H9 (cell line): Measurements from ENCODE around the gene PHKG2. TPM values are rescaled to one million over a fixed set of nuclear protein-coding genes. Genes with fewer than 3 reads are reported as not detected.

Experiments used
- DNase-seq: peaks from one replicate; pipeline ENCODE4 v3.0.0-alpha.2; 2017
- H2AFZ ChIP-seq: one replicate; pipeline ENCODE4 v1.6.1; 2013; ENCODE audit warnings: mild to moderate bottlenecking, low read length, control low read depth, moderate library complexity
- H2AK5ac ChIP-seq: 2 replicates; pipeline ENCODE4 v1.6.1; 2013; ENCODE audit warnings: low read length, control low read depth, mixed read lengths; ENCODE audit not compliant: insufficient read length
- H2BK120ac ChIP-seq: one replicate; pipeline ENCODE4 v1.6.1; 2013; ENCODE audit warnings: low read depth, mild to moderate bottlenecking, low read length, control low read depth, inconsistent platforms; ENCODE audit not compliant: poor library complexity, severe bottlenecking
- H2BK12ac ChIP-seq: 2 replicates; pipeline ENCODE4 v1.6.1; 2013; ENCODE audit warnings: low read length, control low read depth, mixed read lengths, low read depth; ENCODE audit not compliant: insufficient read length
- H2BK15ac ChIP-seq: 2 replicates; pipeline ENCODE4 v1.6.1; 2013; ENCODE audit warnings: low read depth, low read length, control low read depth
- H2BK20ac ChIP-seq: one replicate; pipeline ENCODE4 v1.6.1; 2013; ENCODE audit warnings: low read depth, mild to moderate bottlenecking, low read length, control low read depth, inconsistent platforms; ENCODE audit not compliant: poor library complexity, severe bottlenecking
- H2BK5ac ChIP-seq: 2 replicates; pipeline ENCODE4 v1.6.1; 2013; ENCODE audit warnings: low read length, control low read depth, mixed read lengths; ENCODE audit not compliant: insufficient read length
- H3K14ac ChIP-seq: 2 replicates; pipeline ENCODE4 v1.6.1; 2013; ENCODE audit warnings: low read length, control low read depth; ENCODE audit not compliant: insufficient read depth
- H3K18ac ChIP-seq: 2 replicates; pipeline ENCODE4 v1.6.1; 2013; ENCODE audit warnings: low read depth, mild to moderate bottlenecking, mixed read lengths, low read length, control low read depth; ENCODE audit not compliant: insufficient read length
- H3K23ac ChIP-seq: 2 replicates; pipeline ENCODE4 v1.6.1; 2013; ENCODE audit warnings: low read length, control low read depth, mixed read lengths, low read depth; ENCODE audit not compliant: insufficient read length
- H3K23me2 ChIP-seq: 2 replicates; pipeline ENCODE4 v1.6.1; 2013; ENCODE audit warnings: low read depth, mild to moderate bottlenecking, mixed read lengths, low read length, control low read depth; ENCODE audit not compliant: insufficient read length, poor library complexity, severe bottlenecking
- H3K27ac ChIP-seq: 2 replicates; pipeline ENCODE4 v1.5.1; 2013; ENCODE audit warnings: low read length, control low read depth, mixed read lengths, low read depth; ENCODE audit not compliant: insufficient read length
- H3K27me3 ChIP-seq: 2 replicates; pipeline ENCODE4 v1.6.1; 2013; ENCODE audit warnings: low read length, control low read depth, inconsistent platforms; ENCODE audit not compliant: insufficient read depth
- H3K4ac ChIP-seq: 2 replicates; pipeline ENCODE4 v1.6.1; 2013; ENCODE audit warnings: low read depth, mild to moderate bottlenecking, control low read depth, inconsistent platforms, low read length, moderate library complexity
- H3K4me1 ChIP-seq: 2 replicates; pipeline ENCODE4 v1.6.1; 2013; ENCODE audit warnings: low read length, control low read depth, inconsistent platforms; ENCODE audit not compliant: insufficient read depth
- H3K4me2 ChIP-seq: 2 replicates; pipeline ENCODE4 v1.6.1; 2013; ENCODE audit warnings: low read length, control low read depth, mixed read lengths; ENCODE audit not compliant: insufficient read length, insufficient read depth
- H3K56ac ChIP-seq: 2 replicates; pipeline ENCODE4 v1.6.1; 2013; ENCODE audit warnings: low read depth, mild to moderate bottlenecking, mixed read lengths, low read length, control low read depth; ENCODE audit not compliant: insufficient read length
- H3K79me1 ChIP-seq: 2 replicates; pipeline ENCODE4 v1.6.1; 2013; ENCODE audit warnings: low read depth, mild to moderate bottlenecking, moderate library complexity, low read length, control low read depth, inconsistent platforms; ENCODE audit not compliant: insufficient read depth, poor library complexity, severe bottlenecking
- H3K79me2 ChIP-seq: 2 replicates; pipeline ENCODE4 v1.6.1; 2013; ENCODE audit warnings: low read length, control low read depth, inconsistent platforms; ENCODE audit not compliant: insufficient read depth
- H3K9ac ChIP-seq: 2 replicates; pipeline ENCODE4 v1.6.1; 2013; ENCODE audit warnings: low read length, control low read depth, mixed read lengths; ENCODE audit not compliant: insufficient read length; ENCODE audit errors: extremely low read depth
- H3K9me3 ChIP-seq: one replicate; pipeline ENCODE4 v1.6.1; 2013; ENCODE audit warnings: low read depth, low read length, inconsistent platforms; ENCODE audit not compliant: control insufficient read depth
- H3T11ph ChIP-seq: one replicate; pipeline ENCODE4 v1.6.1; 2013; ENCODE audit warnings: mild to moderate bottlenecking, low read length, control low read depth, inconsistent platforms
- H4K20me1 ChIP-seq: one replicate; pipeline ENCODE4 v1.6.1; 2013; ENCODE audit not compliant: control insufficient read depth, insufficient read length, insufficient read depth
- H4K5ac ChIP-seq: 2 replicates; pipeline ENCODE4 v1.6.1; 2013; ENCODE audit warnings: low read depth, mild to moderate bottlenecking, mixed read lengths, low read length, control low read depth; ENCODE audit not compliant: insufficient read length
- H4K8ac ChIP-seq: replicated peaks from 2 replicates; pipeline ENCODE4 v1.6.1; 2013; ENCODE audit warnings: low read length, control low read depth, mixed read lengths, low read depth; ENCODE audit not compliant: insufficient read length
- H4K91ac ChIP-seq: 2 replicates; pipeline ENCODE4 v1.6.1; 2013; ENCODE audit warnings: low read depth, mild to moderate bottlenecking, moderate library complexity, mixed read lengths, low read length, control low read depth; ENCODE audit not compliant: insufficient read length
- H3K27ac Mint-ChIP-seq, 3 experiments: 2 replicates in 2 of 3; 3 replicates in 1 of 3; pipeline ENCODE4 v1.8.0; 2020 to 2021; ENCODE audit warnings: mixed read lengths in 3 of 3, mild to moderate bottlenecking in 1 of 3, moderate library complexity in 1 of 3
- H3K27me3 Mint-ChIP-seq: 2 replicates; pipeline ENCODE4 v1.8.0; 2021; ENCODE audit warnings: low read depth, mild to moderate bottlenecking, moderate library complexity, mixed read lengths
- H3K36me3 Mint-ChIP-seq, 3 experiments: 2 replicates in 2 of 3; 3 replicates in 1 of 3; pipeline ENCODE4 v1.8.0; 2020 to 2021; ENCODE audit warnings: low read depth in 3 of 3, mixed read lengths in 3 of 3; ENCODE audit not compliant: insufficient read depth in 1 of 3
- H3K4me1 Mint-ChIP-seq, 2 experiments: 2 replicates each; pipeline ENCODE4 v1.8.0; 2020; ENCODE audit warnings: mixed read lengths in 2 of 2
- H3K4me3 Mint-ChIP-seq, 2 experiments: 2 replicates in 1 of 2; 3 replicates in 1 of 2; pipeline ENCODE4 v1.8.0; 2020 to 2021; ENCODE audit warnings: mild to moderate bottlenecking in 2 of 2, mixed read lengths in 2 of 2, moderate library complexity in 1 of 2
- H3K9me3 Mint-ChIP-seq, 2 experiments: 2 replicates in 1 of 2; 3 replicates in 1 of 2; pipeline ENCODE4 v1.8.0; 2020; ENCODE audit warnings: mild to moderate bottlenecking in 2 of 2, mixed read lengths in 2 of 2, moderate library complexity in 1 of 2
- CTCF ChIP-seq: fragments of 200-600 bp; sonication (generic); conservative IDR thresholded peaks from 3 replicates; pipeline ENCODE4 v1.8.0; 2021; ENCODE audit warnings: antibody characterized with exemption, mild to moderate bottlenecking
- WGBS: extraction: QIAGEN DNeasy Blood & Tissue Kit; methylation state at CpG from one replicate; pipeline ENCODE4 v1.1.7; 2013; ENCODE audit warnings: missing lambda C conversion rate, low lambda C conversion rate, mixed read lengths; ENCODE audit not compliant: insufficient read length; ENCODE audit errors: extremely low coverage; 5-methylcytosine and 5-hydroxymethylcytosine counted together
- total RNA-seq: library from RNA; stranded (reverse); gene quantifications from 2 replicates; pipeline ENCODE4 v1.2.1, GENCODE V29; 2021

The PHKG2 gene
- total RNA-seq, 1 experiment from 2014 or later = 46.6 TPM

- H3K4me2 ChIP-seq = no peak overlapping the region
- no CpG with 5 or more reads among the region's 23 CpGs for WGBS
Measured at GRCh38 chr16:30724641-30725417, 23.4 kb upstream of the PHKG2 start.

More at GRCh38 chr16:30724641-30725417, 23.4 kb upstream of the PHKG2 start:
- Histone ChIP-seq H4K5ac (no peak overlapping the region), H2BK12ac (no peak overlapping the region), H2BK20ac (no peak overlapping the region), H3K9me3 (no peaks in the 10 kb centered on the region), H2AFZ (no peak overlapping the region), H3K9ac (no peak overlapping the region), H3K79me2 (no peaks in the 10 kb centered on the region; the same call in 1 of the 2 replicates), H3K27me3 (no peaks in the 10 kb centered on the region), H4K8ac (no peak overlapping the region), H3K14ac (no peak overlapping the region), H2BK15ac (no peak overlapping the region), H3K79me1 (no peaks in the 10 kb centered on the region), H2AK5ac (no peak overlapping the region), H2BK120ac (no peak overlapping the region), H3K4me1 (peaks cover 2% of the 10 kb centered on the region; the same call in 1 of the 2 replicates), H3K56ac (no peak overlapping the region), H3K23me2 (no peaks in the 10 kb centered on the region), H4K91ac (no peak overlapping the region), H4K20me1 (no peaks in the 10 kb centered on the region), H3K27ac (no peak overlapping the region), H2BK5ac (no peak overlapping the region), H3K4ac (no peak overlapping the region), H3K23ac (no peak overlapping the region), H3K18ac (no peak overlapping the region), H3T11ph (no peak overlapping the region)
- Mint-ChIP-seq H3K4me1 (peaks cover 9 to 10% of the 10 kb centered on the region in 2 experiments), H3K4me3 (no peak overlapping the region), H3K27ac (no peak overlapping the region; a peak in 1 of 7 replicates), H3K36me3 (peaks cover 60 to 89% (median 78%) of the 10 kb centered on the region in 3 experiments), H3K9me3 (peaks cover 0 to 2% of the 10 kb centered on the region in 2 experiments; a peak in 2 of 5 replicates), H3K27me3 (no peaks in the 10 kb centered on the region)
- DNase-seq = no peak
- TF ChIP-seq CTCF = no peak
